ENCODE measurements around the gene TRUB2.

TRUB2 gene

GRCh38 chr9:128271112-128271511, 51.1 kb downstream of the TRUB2 start:
- DNase-seq (ENCODE audit: low read depth in 2 of 2) = no peak

- DNase-seq (ENCODE audit: low read depth in 2 of 2) = no peak
Observed at GRCh38 chr9:128266868-128267590, 55.2 kb downstream of the TRUB2 start.

- no peak for DNase-seq (ENCODE audit: low read depth in 2 of 2)
Observed at GRCh38 chr9:128265348-128265847, 56.8 kb downstream of the TRUB2 start.

DNA sequence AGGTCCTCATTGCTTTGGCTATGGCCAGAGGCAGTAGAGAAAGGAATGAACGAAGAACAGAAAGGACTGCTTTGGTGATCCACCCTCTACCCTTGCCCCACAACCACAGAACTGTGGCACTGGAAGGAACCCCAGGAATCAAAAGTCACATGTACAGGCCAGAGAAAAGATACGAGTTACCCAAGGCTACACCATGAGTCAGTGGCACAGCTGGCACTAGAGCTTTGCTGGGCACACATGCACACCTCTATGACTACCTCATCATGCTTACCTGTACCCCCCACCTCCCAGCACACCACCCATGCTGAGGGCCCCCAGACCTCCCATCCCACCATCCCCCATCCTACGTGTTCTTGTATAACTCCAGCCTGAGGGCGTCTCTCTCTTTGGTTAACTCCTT, 59.6 kb downstream of the TRUB2 start:
- DNase-seq (ENCODE audit: low read depth in 2 of 2) = no peak

- DNase-seq (ENCODE audit: low read depth in 2 of 2) = no peak
Observed at GRCh38 chr9:128260340-128260739, 61.9 kb downstream of the TRUB2 start.

DNA sequence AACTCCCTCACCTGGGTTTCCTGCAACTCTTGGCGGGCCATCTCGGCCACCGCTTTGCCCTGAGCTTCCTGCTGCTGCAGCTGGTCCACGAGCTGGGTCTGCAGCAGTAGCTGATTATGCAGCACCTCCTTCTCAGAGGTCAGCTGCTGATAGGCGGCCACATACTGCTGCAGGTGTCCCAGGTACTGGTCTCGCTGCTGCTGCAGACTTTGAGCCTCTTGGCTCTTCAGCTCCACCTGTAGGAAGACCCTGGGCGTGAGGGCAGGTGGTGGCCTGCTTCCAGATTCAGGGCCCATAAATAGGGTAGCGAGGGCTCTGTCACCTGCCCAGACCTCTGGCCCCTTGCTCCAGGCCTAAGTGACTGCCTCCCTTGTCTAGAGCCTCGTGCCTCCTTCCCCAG, 63.1 kb downstream of the TRUB2 start:
- no peak for DNase-seq (ENCODE audit: low read depth in 2 of 2)

DNA sequence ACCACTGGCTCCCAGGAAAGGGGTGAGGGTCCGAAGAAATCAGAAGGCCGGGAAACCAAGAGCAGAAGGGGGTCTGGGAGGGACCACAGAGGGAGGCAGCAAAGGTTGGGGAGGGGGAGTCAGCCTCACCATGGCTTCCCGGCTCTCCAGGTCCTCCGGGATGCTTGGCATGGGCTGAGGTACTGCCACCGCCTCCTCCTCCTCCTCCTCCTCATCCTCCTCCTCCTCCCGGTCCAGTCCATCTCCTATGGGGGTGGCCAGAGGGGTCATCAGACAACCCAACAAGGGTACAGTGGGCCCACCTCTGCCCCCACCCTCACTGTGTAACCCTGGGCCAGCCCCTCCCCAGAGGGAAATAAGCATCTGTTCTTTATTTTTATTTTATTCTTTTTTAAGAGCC, 63.9 kb downstream of the TRUB2 start:
- DNase-seq (ENCODE audit: low read depth in 2 of 2) = no peak

GRCh38 chr9:128257907-128258306, 64.3 kb downstream of the TRUB2 start:
- DNase-seq (ENCODE audit: low read depth in 2 of 2) = no peak

GRCh38 chr9:128257086-128257825, 65.0 kb downstream of the TRUB2 start:
- no peak for DNase-seq (ENCODE audit: low read depth in 2 of 2)
